HEK293 (cell line): Measurements from ENCODE around the gene C16orf78.

Experiments
- ZBTB8A ChIP-seq: fragments of 450-650 bp; formaldehyde crosslinking; IDR thresholded peaks from 2 replicates; pipeline ENCODE4 v1.5.1; 2016; ENCODE audit warnings: missing biosample characterization, missing genetic modification characterization
- ZFP37 ChIP-seq: fragments of 450-650 bp; formaldehyde crosslinking; IDR thresholded peaks from 2 replicates; pipeline ENCODE4 v1.5.1; 2016; ENCODE audit warnings: missing biosample characterization, missing genetic modification characterization
- ZNF114 ChIP-seq: fragments of 450-650 bp; formaldehyde crosslinking; IDR thresholded peaks from 2 replicates; pipeline ENCODE4 v1.5.0; 2017; ENCODE audit warnings: missing biosample characterization, missing genetic modification characterization
- ZNF416 ChIP-seq: fragments of 450-650 bp; formaldehyde crosslinking; IDR thresholded peaks from 2 replicates; pipeline ENCODE4 v1.5.1; 2016; ENCODE audit warnings: missing biosample characterization, missing genetic modification characterization
- ZNF433 ChIP-seq: fragments of 450-650 bp; formaldehyde crosslinking; IDR thresholded peaks from 2 replicates; pipeline ENCODE4 v1.5.1; 2016; ENCODE audit warnings: missing biosample characterization, missing genetic modification characterization, low read depth
- TF ChIP-seq, protein P1 (sequence below): fragments of 450-650 bp; formaldehyde crosslinking; IDR thresholded peaks from 2 replicates; pipeline ENCODE4 v1.5.1; 2016; ENCODE audit warnings: missing biosample characterization, missing genetic modification characterization
- TF ChIP-seq, protein P2 (sequence below): fragments of 450-650 bp; formaldehyde crosslinking; IDR thresholded peaks from 2 replicates; pipeline ENCODE4 v1.5.1; 2016; ENCODE audit warnings: missing biosample characterization, missing genetic modification characterization
- TF ChIP-seq, protein P3 (sequence below): fragments of 450-650 bp; IDR thresholded peaks from 2 replicates; pipeline ENCODE4 v1.5.1; 2018; ENCODE audit warnings: missing biosample characterization, mild to moderate bottlenecking, missing genetic modification characterization

DNA sequence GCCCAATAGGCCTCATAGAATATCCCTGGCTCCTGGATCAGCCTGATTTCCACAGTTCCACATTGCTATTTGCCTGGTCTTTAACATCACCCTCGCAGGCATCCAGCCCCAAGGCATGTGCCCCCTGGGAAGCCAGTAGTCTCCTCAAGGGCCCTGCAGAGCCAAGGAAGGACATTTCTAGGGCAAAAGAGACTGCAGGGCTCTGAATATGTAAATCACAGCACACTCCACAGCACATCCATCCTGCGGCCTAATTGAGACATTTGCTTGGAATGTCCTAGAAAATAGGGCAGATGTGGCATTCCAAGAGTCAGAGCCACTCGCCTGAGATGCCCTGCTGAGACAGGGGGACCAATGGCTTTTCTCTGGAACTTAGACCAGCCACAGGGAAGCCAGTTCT is 11.4 kb upstream of the C16orf78 start:
- TF ChIP-seq ZNF114 (no peak), ZNF416 (tag by site-specific recombination) (no peak), ZBTB8A (no peak), ZFP37 (tag by site-specific recombination) (no peak), ZNF433 (tag by site-specific recombination) (no peak)
- TF ChIP-seq, protein P1, sequence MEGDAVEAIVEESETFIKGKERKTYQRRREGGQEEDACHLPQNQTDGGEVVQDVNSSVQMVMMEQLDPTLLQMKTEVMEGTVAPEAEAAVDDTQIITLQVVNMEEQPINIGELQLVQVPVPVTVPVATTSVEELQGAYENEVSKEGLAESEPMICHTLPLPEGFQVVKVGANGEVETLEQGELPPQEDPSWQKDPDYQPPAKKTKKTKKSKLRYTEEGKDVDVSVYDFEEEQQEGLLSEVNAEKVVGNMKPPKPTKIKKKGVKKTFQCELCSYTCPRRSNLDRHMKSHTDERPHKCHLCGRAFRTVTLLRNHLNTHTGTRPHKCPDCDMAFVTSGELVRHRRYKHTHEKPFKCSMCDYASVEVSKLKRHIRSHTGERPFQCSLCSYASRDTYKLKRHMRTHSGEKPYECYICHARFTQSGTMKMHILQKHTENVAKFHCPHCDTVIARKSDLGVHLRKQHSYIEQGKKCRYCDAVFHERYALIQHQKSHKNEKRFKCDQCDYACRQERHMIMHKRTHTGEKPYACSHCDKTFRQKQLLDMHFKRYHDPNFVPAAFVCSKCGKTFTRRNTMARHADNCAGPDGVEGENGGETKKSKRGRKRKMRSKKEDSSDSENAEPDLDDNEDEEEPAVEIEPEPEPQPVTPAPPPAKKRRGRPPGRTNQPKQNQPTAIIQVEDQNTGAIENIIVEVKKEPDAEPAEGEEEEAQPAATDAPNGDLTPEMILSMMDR (tag by site-specific recombination) = no peak
- TF ChIP-seq, protein P2, sequence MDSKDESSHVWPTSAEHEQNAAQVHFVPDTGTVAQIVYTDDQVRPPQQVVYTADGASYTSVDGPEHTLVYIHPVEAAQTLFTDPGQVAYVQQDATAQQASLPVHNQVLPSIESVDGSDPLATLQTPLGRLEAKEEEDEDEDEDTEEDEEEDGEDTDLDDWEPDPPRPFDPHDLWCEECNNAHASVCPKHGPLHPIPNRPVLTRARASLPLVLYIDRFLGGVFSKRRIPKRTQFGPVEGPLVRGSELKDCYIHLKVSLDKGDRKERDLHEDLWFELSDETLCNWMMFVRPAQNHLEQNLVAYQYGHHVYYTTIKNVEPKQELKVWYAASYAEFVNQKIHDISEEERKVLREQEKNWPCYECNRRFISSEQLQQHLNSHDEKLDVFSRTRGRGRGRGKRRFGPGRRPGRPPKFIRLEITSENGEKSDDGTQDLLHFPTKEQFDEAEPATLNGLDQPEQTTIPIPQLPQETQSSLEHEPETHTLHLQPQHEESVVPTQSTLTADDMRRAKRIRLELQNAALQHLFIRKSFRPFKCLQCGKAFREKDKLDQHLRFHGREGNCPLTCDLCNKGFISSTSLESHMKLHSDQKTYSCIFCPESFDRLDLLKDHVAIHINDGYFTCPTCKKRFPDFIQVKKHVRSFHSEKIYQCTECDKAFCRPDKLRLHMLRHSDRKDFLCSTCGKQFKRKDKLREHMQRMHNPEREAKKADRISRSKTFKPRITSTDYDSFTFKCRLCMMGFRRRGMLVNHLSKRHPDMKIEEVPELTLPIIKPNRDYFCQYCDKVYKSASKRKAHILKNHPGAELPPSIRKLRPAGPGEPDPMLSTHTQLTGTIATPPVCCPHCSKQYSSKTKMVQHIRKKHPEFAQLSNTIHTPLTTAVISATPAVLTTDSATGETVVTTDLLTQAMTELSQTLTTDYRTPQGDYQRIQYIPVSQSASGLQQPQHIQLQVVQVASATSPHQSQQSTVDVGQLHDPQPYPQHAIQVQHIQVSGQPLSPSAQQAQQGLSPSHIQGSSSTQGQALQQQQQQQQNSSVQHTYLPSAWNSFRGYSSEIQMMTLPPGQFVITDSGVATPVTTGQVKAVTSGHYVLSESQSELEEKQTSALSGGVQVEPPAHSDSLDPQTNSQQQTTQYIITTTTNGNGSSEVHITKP = no peak
- TF ChIP-seq, protein P3, sequence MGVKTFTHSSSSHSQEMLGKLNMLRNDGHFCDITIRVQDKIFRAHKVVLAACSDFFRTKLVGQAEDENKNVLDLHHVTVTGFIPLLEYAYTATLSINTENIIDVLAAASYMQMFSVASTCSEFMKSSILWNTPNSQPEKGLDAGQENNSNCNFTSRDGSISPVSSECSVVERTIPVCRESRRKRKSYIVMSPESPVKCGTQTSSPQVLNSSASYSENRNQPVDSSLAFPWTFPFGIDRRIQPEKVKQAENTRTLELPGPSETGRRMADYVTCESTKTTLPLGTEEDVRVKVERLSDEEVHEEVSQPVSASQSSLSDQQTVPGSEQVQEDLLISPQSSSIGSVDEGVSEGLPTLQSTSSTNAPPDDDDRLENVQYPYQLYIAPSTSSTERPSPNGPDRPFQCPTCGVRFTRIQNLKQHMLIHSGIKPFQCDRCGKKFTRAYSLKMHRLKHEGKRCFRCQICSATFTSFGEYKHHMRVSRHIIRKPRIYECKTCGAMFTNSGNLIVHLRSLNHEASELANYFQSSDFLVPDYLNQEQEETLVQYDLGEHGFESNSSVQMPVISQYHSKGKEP (tag by site-specific recombination) = no peak
